Right lobe of liver (tissue), 4 donors: ENCODE results near the gene AZU1.

Source experiments
- CTCF ChIP-seq, 4 donors: fragments of 200-600 bp in 3 of 4; fragments of 450-650 bp in 1 of 4; IDR thresholded peaks; one replicate each; pipeline versions ENCODE4 v1.5.1 to v1.8.0; 2016 to 2022; ENCODE audit warnings: antibody characterized with exemption in 4 of 4, mild to moderate bottlenecking in 2 of 4
- POLR2A ChIP-seq: fragments of 450-650 bp; IDR thresholded peaks from one replicate; pipeline ENCODE4 v1.6.1; 2017; ENCODE audit warnings: antibody characterized with exemption, mild to moderate bottlenecking
- donor health status: DM: no; HTN: no; CAD: no.
- donor health status: DM: no; HTN: no; CAD: no.
- donor health status: DM: no; HTN: yes; CAD: no.

- TF ChIP-seq CTCF (IDR thresholded peaks at IDR 0.05) (no peak), POLR2A (no peak)
Observed at GRCh38 chr19:780935-781334, 46.7 kb upstream of the AZU1 start.
